ENCODE data around the gene ZNF202. TPM values are rescaled to one million over a fixed set of nuclear protein-coding genes. Genes with fewer than 3 reads are reported as not detected.
"Not testable (repeated sequence)": the region's sequence is repeated elsewhere in the genome, so short reads cannot be mapped to it uniquely, and the experiment has no call there.

The ZNF202 gene
- total and polyA plus RNA-seq, 12 donors, result 1.5 to 11.2 (median 6.8) TPM

DNA sequence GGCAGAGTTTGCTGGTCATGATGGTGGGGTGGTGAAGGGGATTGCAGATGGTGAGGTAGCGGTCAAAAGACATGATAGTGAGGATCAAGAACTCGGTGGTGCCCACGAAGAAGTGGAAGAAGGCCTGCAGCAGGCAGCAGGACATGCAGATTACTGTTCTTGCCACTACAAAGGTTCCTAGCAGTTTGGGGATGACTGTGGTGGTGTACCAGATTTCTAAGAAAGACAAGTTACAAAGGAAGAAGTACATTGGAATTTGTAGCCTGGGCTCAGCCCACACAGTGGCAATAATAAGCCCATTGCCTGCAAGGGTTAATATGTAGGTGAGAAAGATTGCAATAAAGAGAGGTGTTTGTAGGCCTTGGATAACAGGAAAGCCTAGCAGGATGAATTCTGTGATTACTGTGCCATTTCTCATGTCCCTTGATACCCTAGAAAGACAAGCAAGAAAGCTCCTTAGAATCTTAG is 12.7 kb upstream of the ZNF202 start, which contains the start of gene OR6X1:
Gene OR6X1 (minus strand): TSS at position 418 of the 468 bp plus-strand sequence. CDS start 0 bp downstream, at position 418.
- Histone ChIP-seq H3K27ac (no peak within 1 kb of the TSS), H3K36me3 (replicated peaks in 1 of 2) (no peaks in the 10 kb centered on the region), H3K27me3 (no peaks in the 10 kb centered on the region), H3K4me1 (replicated peaks in 1 of 2) (no peaks in the 10 kb centered on the region), H3K4me3 (no peak within 1 kb of the TSS), H3K9me3 (replicated peaks in 1 of 3) (no peaks in the 10 kb centered on the region)
- no peak for DNase-seq
- no peak for TF ChIP-seq POLR2A (IDR thresholded peaks at IDR 0.05)
- TF ChIP-seq, protein P1, sequence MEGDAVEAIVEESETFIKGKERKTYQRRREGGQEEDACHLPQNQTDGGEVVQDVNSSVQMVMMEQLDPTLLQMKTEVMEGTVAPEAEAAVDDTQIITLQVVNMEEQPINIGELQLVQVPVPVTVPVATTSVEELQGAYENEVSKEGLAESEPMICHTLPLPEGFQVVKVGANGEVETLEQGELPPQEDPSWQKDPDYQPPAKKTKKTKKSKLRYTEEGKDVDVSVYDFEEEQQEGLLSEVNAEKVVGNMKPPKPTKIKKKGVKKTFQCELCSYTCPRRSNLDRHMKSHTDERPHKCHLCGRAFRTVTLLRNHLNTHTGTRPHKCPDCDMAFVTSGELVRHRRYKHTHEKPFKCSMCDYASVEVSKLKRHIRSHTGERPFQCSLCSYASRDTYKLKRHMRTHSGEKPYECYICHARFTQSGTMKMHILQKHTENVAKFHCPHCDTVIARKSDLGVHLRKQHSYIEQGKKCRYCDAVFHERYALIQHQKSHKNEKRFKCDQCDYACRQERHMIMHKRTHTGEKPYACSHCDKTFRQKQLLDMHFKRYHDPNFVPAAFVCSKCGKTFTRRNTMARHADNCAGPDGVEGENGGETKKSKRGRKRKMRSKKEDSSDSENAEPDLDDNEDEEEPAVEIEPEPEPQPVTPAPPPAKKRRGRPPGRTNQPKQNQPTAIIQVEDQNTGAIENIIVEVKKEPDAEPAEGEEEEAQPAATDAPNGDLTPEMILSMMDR (IDR thresholded peaks at IDR 0.05), result no peak
- 79 to 89% (median 83%) methylated on average over 3 of the region's 3 CpGs for WGBS, 4 donors
- intact Hi-C loops (cut with DNase I), result no loop called here

- no peak for DNase-seq
- H3K27ac ChIP-seq, result no peak overlapping the region
- intact Hi-C loops (cut with DNase I), result no loop called here
- H3K36me3 ChIP-seq (replicated peaks in 1 of 2), result no peaks in the 10 kb centered on the region
- H3K4me1 ChIP-seq (replicated peaks in 1 of 2), result no peaks in the 10 kb centered on the region
- no peak for TF ChIP-seq POLR2A (IDR thresholded peaks at IDR 0.05)
- TF ChIP-seq, protein P1 (IDR thresholded peaks at IDR 0.05), result no peak
- H3K9me3 ChIP-seq (replicated peaks in 1 of 3), result no peaks in the 10 kb centered on the region
- H3K27me3 ChIP-seq, result no peaks in the 10 kb centered on the region
- no peak overlapping the region for H3K4me3 ChIP-seq
Measured at GRCh38 chr11:123753110-123753509, 11.7 kb upstream of the ZNF202 start.

- WGBS, 4 donors, result 62 to 81% (median 71%) methylated on average over 1 of the region's 1 CpG
- TF ChIP-seq POLR2A (IDR thresholded peaks at IDR 0.05), result no peak
- TF ChIP-seq, protein P1 (IDR thresholded peaks at IDR 0.05), result no peak
Measured at GRCh38 chr11:123751781-123752180, 10.3 kb upstream of the ZNF202 start.

GRCh38 chr11:123748349-123748748 is 6.9 kb upstream of the ZNF202 start:
- intact Hi-C loops (cut with DNase I); DNase-seq: not testable (repeated sequence)
- WGBS, 4 donors, result 87 to 95% (median 92%) methylated on average over 2 of the region's 2 CpGs

More at GRCh38 chr11:123751781-123752180, 10.3 kb upstream of the ZNF202 start:
- DNase-seq, result no peak
- H3K27me3 ChIP-seq, result no peaks in the 10 kb centered on the region
- H3K27ac ChIP-seq, result no peak overlapping the region
- H3K9me3 ChIP-seq (replicated peaks in 1 of 3), result no peaks in the 10 kb centered on the region
- no peaks in the 10 kb centered on the region for H3K36me3 ChIP-seq (replicated peaks in 1 of 2)
- no peaks in the 10 kb centered on the region for H3K4me1 ChIP-seq (replicated peaks in 1 of 2)
- intact Hi-C loops (cut with DNase I), result no loop called here
- no peak overlapping the region for H3K4me3 ChIP-seq

GRCh38 chr11:123745764-123746451 is 4.4 kb upstream of the ZNF202 start:
- TF ChIP-seq POLR2A (IDR thresholded peaks at IDR 0.05), result no peak
- TF ChIP-seq, protein P1 (IDR thresholded peaks at IDR 0.05), result no peak
- no peaks in the 10 kb centered on the region for H3K9me3 ChIP-seq (replicated peaks in 1 of 3)
- H3K4me1 ChIP-seq (replicated peaks in 1 of 2), result peaks cover 6 to 7% of the 10 kb centered on the region in 2 donors
- intact Hi-C loops (cut with DNase I), result no loop called here
- no peak overlapping the region for H3K27ac ChIP-seq
- H3K4me3 ChIP-seq, result no peak overlapping the region
- no peak for DNase-seq
- 42 to 72% (median 68%) methylated on average over 2 of the region's 2 CpGs for WGBS, 4 donors
- H3K36me3 ChIP-seq (replicated peaks in 1 of 2), result no peaks in the 10 kb centered on the region
- no peaks in the 10 kb centered on the region for H3K27me3 ChIP-seq

More at GRCh38 chr11:123748349-123748748, 6.9 kb upstream of the ZNF202 start:
- H3K9me3 ChIP-seq (replicated peaks in 1 of 3); H3K27ac ChIP-seq; H3K36me3 ChIP-seq (replicated peaks in 1 of 2); H3K4me1 ChIP-seq (replicated peaks in 1 of 2); H3K4me3 ChIP-seq; H3K27me3 ChIP-seq: not testable (repeated sequence)
